Measurements from ENCODE around the gene S100A7A. TPM values are rescaled to one million over a fixed set of nuclear protein-coding genes. Genes with fewer than 3 reads are reported as not detected.

The S100A7A gene
- total and polyA plus RNA-seq, 10 of the 15 experiments (the other 5 are each of a cell fraction or from before 2014, with no cell fraction given): not detected

DNA sequence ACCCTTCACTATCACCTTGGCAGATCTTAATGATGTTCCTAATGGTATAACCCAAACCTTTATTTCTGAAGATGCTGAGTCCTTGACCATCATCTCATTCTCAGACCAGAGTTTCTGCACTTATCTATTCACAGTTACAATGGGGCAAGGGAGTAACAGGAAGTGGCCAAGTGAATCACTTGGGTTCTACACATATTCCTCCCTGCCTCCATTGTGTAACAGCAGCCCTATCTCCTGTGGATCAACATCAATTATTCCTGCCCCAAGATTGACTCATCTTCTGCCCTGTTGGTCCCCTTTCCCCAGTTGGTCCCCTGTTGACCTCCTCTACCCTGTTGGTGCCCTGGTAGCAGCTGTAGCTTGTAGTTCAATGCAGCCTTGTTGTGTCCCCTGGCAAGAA lies 54.4 kb downstream of the S100A7A start:
- no TSS peak for BruUV-seq (replicated peaks)
- Histone ChIP-seq H3K27ac (ENCODE audit: control insufficient read depth, insufficient read depth) (no peak overlapping the region), H3K4me1 (ENCODE audit: control insufficient read depth, insufficient read depth, low read length) (no peaks in the 10 kb centered on the region), H3K27me3 (replicated peaks in 1 of 2; ENCODE audit: control insufficient read depth in 2 of 2, insufficient read depth in 2 of 2, low read length in 1 of 2) (0 out of 4 replicates have a peak, but pooled peaks cover 0 to 3% of the 10 kb centered on the region in 2 experiments), H3K79me2 (ENCODE audit: control insufficient read depth, insufficient read depth, low read length) (no peaks in the 10 kb centered on the region), H4K20me1 (ENCODE audit: control insufficient read depth, insufficient read depth) (no peaks in the 10 kb centered on the region), H3K9ac (ENCODE audit: control insufficient read depth, insufficient read depth, low read length) (no peak overlapping the region), H3K9me3 (replicated peaks; ENCODE audit: control insufficient read depth, insufficient read depth, low read length) (no peaks in the 10 kb centered on the region; the same call in 2 of the 3 replicates), H3K4me3 (no peak overlapping the region), H3K36me3 (ENCODE audit: control insufficient read depth in 2 of 2, insufficient read depth in 2 of 2, low read length in 1 of 2) (no peaks in the 10 kb centered on the region), H2AFZ (ENCODE audit: control insufficient read depth, low read depth, low read length) (no peak overlapping the region), H3K4me2 (ENCODE audit: control insufficient read depth, insufficient read depth) (no peak overlapping the region)
- ChIA-PET POLR2A (no interaction called here), SMC1A (ENCODE audit: uncharacterized antibody, unreplicated experiment) (no interaction called here), RAD21 (ENCODE audit: unreplicated experiment) (no interaction called here), CTCF (interaction anchor here (1.3 kb wide), 1 partner anchor 118 kb away, joined by 4 read pairs; no protein-coding TSS in a partner anchor)
- intact Hi-C loops (cut with micrococcal nuclease; ENCODE audit: unreplicated experiment): no loop called here
- FAIRE-seq (no peak), ATAC-seq (no peak), DNase-seq (ENCODE audit: low read depth, low spot score) (no peak)
- in situ Hi-C loops (cut with MboI): no loop called here
- TF ChIP-seq, protein P1, sequence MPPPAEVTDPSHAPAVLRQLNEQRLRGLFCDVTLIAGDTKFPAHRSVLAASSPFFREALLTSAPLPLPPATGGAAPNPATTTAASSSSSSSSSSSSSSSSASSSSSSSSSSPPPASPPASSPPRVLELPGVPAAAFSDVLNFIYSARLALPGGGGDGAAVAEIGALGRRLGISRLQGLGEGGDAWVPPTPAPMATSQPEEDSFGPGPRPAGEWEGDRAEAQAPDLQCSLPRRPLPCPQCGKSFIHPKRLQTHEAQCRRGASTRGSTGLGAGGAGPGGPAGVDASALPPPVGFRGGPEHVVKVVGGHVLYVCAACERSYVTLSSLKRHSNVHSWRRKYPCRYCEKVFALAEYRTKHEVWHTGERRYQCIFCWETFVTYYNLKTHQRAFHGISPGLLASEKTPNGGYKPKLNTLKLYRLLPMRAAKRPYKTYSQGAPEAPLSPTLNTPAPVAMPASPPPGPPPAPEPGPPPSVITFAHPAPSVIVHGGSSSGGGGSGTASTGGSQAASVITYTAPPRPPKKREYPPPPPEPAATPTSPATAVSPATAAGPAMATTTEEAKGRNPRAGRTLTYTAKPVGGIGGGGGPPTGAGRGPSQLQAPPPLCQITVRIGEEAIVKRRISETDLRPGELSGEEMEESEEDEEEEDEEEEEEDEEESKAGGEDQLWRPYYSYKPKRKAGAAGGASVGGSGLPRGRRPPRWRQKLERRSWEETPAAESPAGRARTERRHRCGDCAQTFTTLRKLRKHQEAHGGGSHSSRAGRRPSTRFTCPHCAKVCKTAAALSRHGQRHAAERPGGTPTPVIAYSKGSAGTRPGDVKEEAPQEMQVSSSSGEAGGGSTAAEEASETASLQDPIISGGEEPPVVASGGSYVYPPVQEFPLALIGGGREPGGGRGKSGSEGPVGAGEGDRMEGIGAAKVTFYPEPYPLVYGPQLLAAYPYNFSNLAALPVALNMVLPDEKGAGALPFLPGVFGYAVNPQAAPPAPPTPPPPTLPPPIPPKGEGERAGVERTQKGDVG (CRISPR knock-in tag; IDR thresholded peaks at IDR 0.05): no peak
- no peak for TF ChIP-seq TCF7 (IDR thresholded peaks at IDR 0.05; ENCODE audit: borderline replicate concordance)
- TF ChIP-seq SP1 (IDR thresholded peaks at IDR 0.05; ENCODE audit: low read depth, low read length): no peak
- TF ChIP-seq RAD21 (IDR thresholded peaks at IDR 0.05; ENCODE audit: insufficient read depth, low read depth, low read length): no peak
- TF ChIP-seq, protein P2, sequence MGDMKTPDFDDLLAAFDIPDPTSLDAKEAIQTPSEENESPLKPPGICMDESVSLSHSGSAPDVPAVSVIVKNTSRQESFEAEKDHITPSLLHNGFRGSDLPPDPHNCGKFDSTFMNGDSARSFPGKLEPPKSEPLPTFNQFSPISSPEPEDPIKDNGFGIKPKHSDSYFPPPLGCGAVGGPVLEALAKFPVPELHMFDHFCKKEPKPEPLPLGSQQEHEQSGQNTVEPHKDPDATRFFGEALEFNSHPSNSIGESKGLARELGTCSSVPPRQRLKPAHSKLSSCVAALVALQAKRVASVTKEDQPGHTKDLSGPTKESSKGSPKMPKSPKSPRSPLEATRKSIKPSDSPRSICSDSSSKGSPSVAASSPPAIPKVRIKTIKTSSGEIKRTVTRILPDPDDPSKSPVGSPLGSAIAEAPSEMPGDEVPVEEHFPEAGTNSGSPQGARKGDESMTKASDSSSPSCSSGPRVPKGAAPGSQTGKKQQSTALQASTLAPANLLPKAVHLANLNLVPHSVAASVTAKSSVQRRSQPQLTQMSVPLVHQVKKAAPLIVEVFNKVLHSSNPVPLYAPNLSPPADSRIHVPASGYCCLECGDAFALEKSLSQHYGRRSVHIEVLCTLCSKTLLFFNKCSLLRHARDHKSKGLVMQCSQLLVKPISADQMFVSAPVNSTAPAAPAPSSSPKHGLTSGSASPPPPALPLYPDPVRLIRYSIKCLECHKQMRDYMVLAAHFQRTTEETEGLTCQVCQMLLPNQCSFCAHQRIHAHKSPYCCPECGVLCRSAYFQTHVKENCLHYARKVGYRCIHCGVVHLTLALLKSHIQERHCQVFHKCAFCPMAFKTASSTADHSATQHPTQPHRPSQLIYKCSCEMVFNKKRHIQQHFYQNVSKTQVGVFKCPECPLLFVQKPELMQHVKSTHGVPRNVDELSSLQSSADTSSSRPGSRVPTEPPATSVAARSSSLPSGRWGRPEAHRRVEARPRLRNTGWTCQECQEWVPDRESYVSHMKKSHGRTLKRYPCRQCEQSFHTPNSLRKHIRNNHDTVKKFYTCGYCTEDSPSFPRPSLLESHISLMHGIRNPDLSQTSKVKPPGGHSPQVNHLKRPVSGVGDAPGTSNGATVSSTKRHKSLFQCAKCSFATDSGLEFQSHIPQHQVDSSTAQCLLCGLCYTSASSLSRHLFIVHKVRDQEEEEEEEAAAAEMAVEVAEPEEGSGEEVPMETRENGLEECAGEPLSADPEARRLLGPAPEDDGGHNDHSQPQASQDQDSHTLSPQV (IDR thresholded peaks at IDR 0.05): no peak
- TF ChIP-seq ZNF207 (IDR thresholded peaks at IDR 0.05; ENCODE audit: borderline replicate concordance): no peak
- TF ChIP-seq, protein P3, sequence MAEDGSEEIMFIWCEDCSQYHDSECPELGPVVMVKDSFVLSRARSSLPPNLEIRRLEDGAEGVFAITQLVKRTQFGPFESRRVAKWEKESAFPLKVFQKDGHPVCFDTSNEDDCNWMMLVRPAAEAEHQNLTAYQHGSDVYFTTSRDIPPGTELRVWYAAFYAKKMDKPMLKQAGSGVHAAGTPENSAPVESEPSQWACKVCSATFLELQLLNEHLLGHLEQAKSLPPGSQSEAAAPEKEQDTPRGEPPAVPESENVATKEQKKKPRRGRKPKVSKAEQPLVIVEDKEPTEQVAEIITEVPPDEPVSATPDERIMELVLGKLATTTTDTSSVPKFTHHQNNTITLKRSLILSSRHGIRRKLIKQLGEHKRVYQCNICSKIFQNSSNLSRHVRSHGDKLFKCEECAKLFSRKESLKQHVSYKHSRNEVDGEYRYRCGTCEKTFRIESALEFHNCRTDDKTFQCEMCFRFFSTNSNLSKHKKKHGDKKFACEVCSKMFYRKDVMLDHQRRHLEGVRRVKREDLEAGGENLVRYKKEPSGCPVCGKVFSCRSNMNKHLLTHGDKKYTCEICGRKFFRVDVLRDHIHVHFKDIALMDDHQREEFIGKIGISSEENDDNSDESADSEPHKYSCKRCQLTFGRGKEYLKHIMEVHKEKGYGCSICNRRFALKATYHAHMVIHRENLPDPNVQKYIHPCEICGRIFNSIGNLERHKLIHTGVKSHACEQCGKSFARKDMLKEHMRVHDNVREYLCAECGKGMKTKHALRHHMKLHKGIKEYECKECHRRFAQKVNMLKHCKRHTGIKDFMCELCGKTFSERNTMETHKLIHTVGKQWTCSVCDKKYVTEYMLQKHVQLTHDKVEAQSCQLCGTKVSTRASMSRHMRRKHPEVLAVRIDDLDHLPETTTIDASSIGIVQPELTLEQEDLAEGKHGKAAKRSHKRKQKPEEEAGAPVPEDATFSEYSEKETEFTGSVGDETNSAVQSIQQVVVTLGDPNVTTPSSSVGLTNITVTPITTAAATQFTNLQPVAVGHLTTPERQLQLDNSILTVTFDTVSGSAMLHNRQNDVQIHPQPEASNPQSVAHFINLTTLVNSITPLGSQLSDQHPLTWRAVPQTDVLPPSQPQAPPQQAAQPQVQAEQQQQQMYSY (CRISPR knock-in tag; IDR thresholded peaks at IDR 0.05): no peak

All from GM12878 (cell line).